ENCODE measurements around the gene CUL7.

GRCh38 chr6:43089467-43089866, 35.8 kb upstream of the CUL7 start:
- TF ChIP-seq, protein P1, sequence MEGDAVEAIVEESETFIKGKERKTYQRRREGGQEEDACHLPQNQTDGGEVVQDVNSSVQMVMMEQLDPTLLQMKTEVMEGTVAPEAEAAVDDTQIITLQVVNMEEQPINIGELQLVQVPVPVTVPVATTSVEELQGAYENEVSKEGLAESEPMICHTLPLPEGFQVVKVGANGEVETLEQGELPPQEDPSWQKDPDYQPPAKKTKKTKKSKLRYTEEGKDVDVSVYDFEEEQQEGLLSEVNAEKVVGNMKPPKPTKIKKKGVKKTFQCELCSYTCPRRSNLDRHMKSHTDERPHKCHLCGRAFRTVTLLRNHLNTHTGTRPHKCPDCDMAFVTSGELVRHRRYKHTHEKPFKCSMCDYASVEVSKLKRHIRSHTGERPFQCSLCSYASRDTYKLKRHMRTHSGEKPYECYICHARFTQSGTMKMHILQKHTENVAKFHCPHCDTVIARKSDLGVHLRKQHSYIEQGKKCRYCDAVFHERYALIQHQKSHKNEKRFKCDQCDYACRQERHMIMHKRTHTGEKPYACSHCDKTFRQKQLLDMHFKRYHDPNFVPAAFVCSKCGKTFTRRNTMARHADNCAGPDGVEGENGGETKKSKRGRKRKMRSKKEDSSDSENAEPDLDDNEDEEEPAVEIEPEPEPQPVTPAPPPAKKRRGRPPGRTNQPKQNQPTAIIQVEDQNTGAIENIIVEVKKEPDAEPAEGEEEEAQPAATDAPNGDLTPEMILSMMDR (IDR thresholded peaks at IDR 0.05) = no peak
- TF ChIP-seq POLR2A (IDR thresholded peaks at IDR 0.05) = no peak
